B cell (primary cell): ENCODE results near the gene PGLYRP2. TPM values are rescaled to one million over a fixed set of nuclear protein-coding genes. Genes with fewer than 3 reads are reported as not detected.

Experiments used
- ATAC-seq: fragments of 200-7000 bp; cut with Tn5 transposase; one replicate; pipeline ENCODE4 v1.10.0; 2021; ENCODE audit warnings: low read depth, mild to moderate bottlenecking, moderate number of reproducible peaks, moderate library complexity
- CTCF ChIA-PET: fragments of 350-600 bp; sonication (Branson Sonifier 250); formaldehyde crosslinking; loops from one replicate; lab custom pipeline; 2021; ENCODE audit warnings: antibody characterized with exemption, inconsistent platforms; lab: Charles Lee
- POLR2A ChIA-PET: fragments of 350-600 bp; sonication (Branson Sonifier 250); formaldehyde crosslinking; loops from one replicate; lab custom pipeline; 2021; ENCODE audit warnings: antibody characterized with exemption; lab: Charles Lee
- DNase-seq: peaks from one replicate; pipeline ENCODE4 v3.0.0; 2013
- H2AFZ ChIP-seq: 2 replicates; pipeline ENCODE4 v1.6.1; 2012; ENCODE audit warnings: mild to moderate bottlenecking, low read depth, low read length; ENCODE audit not compliant: insufficient read depth, poor library complexity, severe bottlenecking
- H3K27ac ChIP-seq, 2 donors: 1 replicate in 1 of 2; 2 replicates in 1 of 2; pipeline ENCODE4 v1.5.1; 2012 to 2013; ENCODE audit warnings: low read length in 2 of 2, mild to moderate bottlenecking in 2 of 2, moderate library complexity in 1 of 2
- H3K27me3 ChIP-seq, 4 experiments: fragments of 200-600 bp in 1 of 4; sonication (generic) in 1 of 4; replicated peaks in 1 of 4; 1 replicate in 2 of 4; 2 replicates in 2 of 4; pipeline versions ENCODE4 v1.6.1 to v1.7.0; 2013 to 2016; ENCODE audit warnings: low read length in 3 of 4, mild to moderate bottlenecking in 2 of 4, mixed read lengths in 1 of 4, moderate library complexity in 1 of 4; ENCODE audit not compliant: insufficient read depth in 4 of 4, control insufficient read depth in 3 of 4; ENCODE audit errors: control extremely low read depth in 1 of 4
- H3K36me3 ChIP-seq, 2 experiments: replicated peaks in 1 of 2; 1 replicate in 1 of 2; 2 replicates in 1 of 2; pipeline versions ENCODE4 v1.6.1 to v1.7.1; 2013; ENCODE audit warnings: low read length in 1 of 2; ENCODE audit not compliant: insufficient read depth in 2 of 2, control insufficient read depth in 1 of 2; ENCODE audit errors: control extremely low read depth in 1 of 2, extremely low read depth in 1 of 2
- H3K4me1 ChIP-seq, 2 donors: fragments of 200-600 bp in 1 of 2; sonication (generic) in 1 of 2; 1 replicate in 1 of 2; 2 replicates in 1 of 2; pipeline versions ENCODE4 v1.5.1 to v1.6.1; 2013 to 2017; ENCODE audit warnings: low read length in 2 of 2; ENCODE audit not compliant: control insufficient read depth in 2 of 2, insufficient read depth in 2 of 2
- H3K4me2 ChIP-seq: replicated peaks from 2 replicates; pipeline ENCODE3; 2012; ENCODE audit warnings: mild to moderate bottlenecking, low read depth, low read length; ENCODE audit not compliant: poor library complexity, severe bottlenecking
- H3K4me3 ChIP-seq, 5 experiments: fragments of 200-600 bp in 1 of 5; sonication (generic) in 1 of 5; 1 replicate in 3 of 5; 2 replicates in 2 of 5; pipeline versions ENCODE4 v1.5.1 to v1.7.0; 2011 to 2016; ENCODE audit warnings: low read length in 4 of 5, mild to moderate bottlenecking in 4 of 5, low read depth in 2 of 5, control low read depth in 1 of 5, moderate library complexity in 1 of 5; ENCODE audit not compliant: insufficient read depth in 1 of 5; ENCODE audit errors: control extremely low read depth in 1 of 5, extremely low read depth in 1 of 5
- H3K79me2 ChIP-seq: fragments of 200-600 bp; sonication (generic); one replicate; pipeline ENCODE4 v1.6.0; 2016; ENCODE audit warnings: low read length; ENCODE audit not compliant: control insufficient read depth, insufficient read depth
- H3K9ac ChIP-seq: fragments of 200-600 bp; sonication (generic); 2 replicates; pipeline ENCODE4 v1.6.1; 2017; ENCODE audit warnings: mild to moderate bottlenecking, low read length, moderate library complexity
- H3K9me3 ChIP-seq, 3 donors: one replicate each; pipeline versions ENCODE4 v1.6.1 to v1.7.1; 2013; ENCODE audit warnings: low read length in 2 of 3; ENCODE audit not compliant: control insufficient read depth in 2 of 3, insufficient read depth in 1 of 3; ENCODE audit errors: control extremely low read depth in 1 of 3
- H4K20me1 ChIP-seq: 2 replicates; pipeline ENCODE4 v1.6.0; 2012; ENCODE audit warnings: mild to moderate bottlenecking, low read length; ENCODE audit not compliant: insufficient read depth, control insufficient read depth, poor library complexity, severe bottlenecking
- H3K27ac Mint-ChIP-seq: one replicate; pipeline ENCODE4 v1.8.0; 2021; ENCODE audit warnings: mixed read lengths
- H3K27me3 Mint-ChIP-seq: one replicate; pipeline ENCODE4 v1.8.0; 2021; ENCODE audit warnings: mixed read lengths
- H3K4me1 Mint-ChIP-seq: one replicate; pipeline ENCODE4 v1.8.0; 2021; ENCODE audit warnings: mixed read lengths
- H3K4me3 Mint-ChIP-seq: one replicate; pipeline ENCODE4 v1.8.0; 2021; ENCODE audit warnings: mixed read lengths
- H3K9me3 Mint-ChIP-seq: one replicate; pipeline ENCODE4 v1.8.0; 2022; ENCODE audit warnings: mixed read lengths; ENCODE audit not compliant: insufficient read depth
- CTCF ChIP-seq: fragments of 200-600 bp; IDR thresholded peaks from one replicate; pipeline ENCODE4 v1.8.0; 2022; ENCODE audit warnings: antibody characterized with exemption, mild to moderate bottlenecking
- EZH2 ChIP-seq: IDR thresholded peaks from 2 replicates; pipeline ENCODE4 v1.6.1; 2012; ENCODE audit warnings: borderline replicate concordance, low read depth, mild to moderate bottlenecking, moderate library complexity, low read length; ENCODE audit not compliant: insufficient read depth, poor library complexity, severe bottlenecking
- WGBS: methylation state at CpG from one replicate; pipeline ENCODE4 v1.1.5; 2013; ENCODE audit warnings: missing lambda C conversion rate; ENCODE audit not compliant: insufficient coverage; 5-methylcytosine and 5-hydroxymethylcytosine counted together
- intact Hi-C: fragments of 100-400 bp; cut with micrococcal nuclease; formaldehyde crosslinking; loops from one replicate; pipeline ENCODE4 v1.10.0; 2022
- polyA plus RNA-seq: library from polyadenylated mRNA; depleted of rRNA; stranded (reverse); fragments of >200 nt; gene quantifications from 2 replicates; pipeline ENCODE4 v1.2.3, GENCODE V29; 2012
- total RNA-seq, 2 donors: library from RNA; stranded (reverse); fragments of 120-200 nt in 1 of 2; gene quantifications; 1 replicate in 1 of 2; 2 replicates in 1 of 2; pipeline versions ENCODE4 v1.2.3 to v1.2.4, GENCODE V29; 2013 to 2022

The PGLYRP2 gene
- total and polyA plus RNA-seq, 2 donors (not counting 1 experiment from before 2014, with no cell fraction given), result not detected

- 98% methylated on average over 24 of the region's 36 CpGs for WGBS
- Histone ChIP-seq H3K27ac (no peak overlapping the region), H3K4me2 (no peak overlapping the region), H2AFZ (no peak overlapping the region), H4K20me1 (peaks cover 33% of the 10 kb centered on the region), H3K9ac (no peak overlapping the region), H3K4me1 (peaks cover 4 to 6% of the 10 kb centered on the region in 2 donors), H3K27me3 (no peaks in the 10 kb centered on the region), H3K9me3 (peaks cover 0 to 9% (median 0%) of the 10 kb centered on the region in 3 donors), H3K4me3 (no peak overlapping the region), H3K36me3 (peaks cover 2 to 42% of the 10 kb centered on the region in 2 experiments), H3K79me2 (peaks cover 19% of the 10 kb centered on the region)
- DNase-seq, result no peak
- CTCF ChIA-PET, result no interaction called here
- TF ChIP-seq CTCF (no peak), EZH2 (no peak)
- Mint-ChIP-seq H3K4me1 (peaks cover 7% of the 10 kb centered on the region), H3K4me3 (no peak overlapping the region), H3K27me3 (no peaks in the 10 kb centered on the region), H3K9me3 (no peaks in the 10 kb centered on the region), H3K27ac (no peak overlapping the region)
- no peak for ATAC-seq
- POLR2A ChIA-PET, result interaction anchor here (0.7 kb wide), 1 partner anchor 67 kb away, joined by 8 read pairs; no protein-coding TSS in a partner anchor
- intact Hi-C loops, result no loop called here
These were observed 53.9 kb downstream of the PGLYRP2 start for GRCh38 chr19:15425321-15425950.

GRCh38 chr19:15424692-15425272 is 54.5 kb downstream of the PGLYRP2 start:
- H3K27me3 ChIP-seq, result no peaks in the 10 kb centered on the region
- H3K4me2 ChIP-seq, result no peak overlapping the region
- H3K4me3 ChIP-seq, result no peak overlapping the region
- TF ChIP-seq EZH2, result no peak
- no peak for TF ChIP-seq CTCF
- intact Hi-C loops, result no loop called here
- peaks cover 5% of the 10 kb centered on the region for H3K4me1 Mint-ChIP-seq
- peaks cover 0 to 9% (median 0%) of the 10 kb centered on the region in 3 donors for H3K9me3 ChIP-seq
- H3K27ac Mint-ChIP-seq, result no peak overlapping the region
- H3K4me1 ChIP-seq, result peaks cover 0 to under 1% of the 10 kb centered on the region in 2 donors
- H3K27me3 Mint-ChIP-seq, result no peaks in the 10 kb centered on the region
- peaks cover 13% of the 10 kb centered on the region for H3K79me2 ChIP-seq
- H3K4me3 Mint-ChIP-seq, result no peak overlapping the region
- no peak overlapping the region for H3K27ac ChIP-seq
- WGBS, result over 99% methylated on average over 36 of the region's 38 CpGs
- peaks cover 2 to 42% of the 10 kb centered on the region in 2 experiments for H3K36me3 ChIP-seq
- no peak overlapping the region for H3K9ac ChIP-seq
- no peak for DNase-seq
- peaks cover 26% of the 10 kb centered on the region for H4K20me1 ChIP-seq
- POLR2A ChIA-PET, result no interaction called here
- CTCF ChIA-PET, result no interaction called here
- no peak for ATAC-seq
- no peaks in the 10 kb centered on the region for H3K9me3 Mint-ChIP-seq
- no peak overlapping the region for H2AFZ ChIP-seq
